Measurements from ENCODE around the gene PRKD3. TPM values are rescaled to one million over a fixed set of nuclear protein-coding genes. Genes with fewer than 3 reads are reported as not detected.

PRKD3 gene
- total and polyA plus RNA-seq, 2 of the 13 experiments (the other 11 are each of a cell fraction or from before 2014, with no cell fraction given) = 11.6 to 38.4 TPM

DNA sequence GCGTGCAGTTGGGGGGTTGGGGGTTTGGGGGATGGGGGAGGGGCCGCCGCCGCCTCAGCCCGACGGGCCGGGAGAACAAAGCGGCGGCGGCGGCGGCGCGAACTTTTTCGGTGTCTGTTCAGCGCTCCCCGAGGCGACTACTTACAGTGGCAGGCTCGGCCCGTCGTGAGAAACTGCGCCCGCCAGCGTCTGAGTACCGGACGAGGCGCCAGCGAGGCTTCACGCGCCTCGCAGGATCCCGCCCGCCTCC is 172 bp downstream of the PRKD3 start (continued):
- TF ChIP-seq, protein P1, sequence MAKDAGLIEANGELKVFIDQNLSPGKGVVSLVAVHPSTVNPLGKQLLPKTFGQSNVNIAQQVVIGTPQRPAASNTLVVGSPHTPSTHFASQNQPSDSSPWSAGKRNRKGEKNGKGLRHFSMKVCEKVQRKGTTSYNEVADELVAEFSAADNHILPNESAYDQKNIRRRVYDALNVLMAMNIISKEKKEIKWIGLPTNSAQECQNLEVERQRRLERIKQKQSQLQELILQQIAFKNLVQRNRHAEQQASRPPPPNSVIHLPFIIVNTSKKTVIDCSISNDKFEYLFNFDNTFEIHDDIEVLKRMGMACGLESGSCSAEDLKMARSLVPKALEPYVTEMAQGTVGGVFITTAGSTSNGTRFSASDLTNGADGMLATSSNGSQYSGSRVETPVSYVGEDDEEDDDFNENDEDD (CRISPR knock-in tag; IDR thresholded peaks at IDR 0.05; ENCODE audit: borderline replicate concordance) = peak; percentile 88
- TF ChIP-seq JARID2 (CRISPR knock-in tag; IDR thresholded peaks at IDR 0.05; ENCODE audit: insufficient replicate concordance) = no peak
- no peak for TF ChIP-seq ZNF547 (CRISPR knock-in tag; IDR thresholded peaks at IDR 0.05)
- TF ChIP-seq AGO1 (IDR thresholded peaks at IDR 0.05; ENCODE audit: low read depth, low read length, poor library complexity, severe bottlenecking) = no peak
- TF ChIP-seq ZNF180 (CRISPR knock-in tag; IDR thresholded peaks at IDR 0.05; ENCODE audit: borderline replicate concordance, low read depth) = no peak
- peak; percentile 42; the same call in 1 of the 2 replicates for TF ChIP-seq TAF1 (CRISPR knock-in tag; IDR thresholded peaks at IDR 0.05)
- no peak for TF ChIP-seq MBNL3 (CRISPR knock-in tag; conservative IDR thresholded peaks at IDR 0.05)
- peak; percentile 62 for TF ChIP-seq CHD2 (IDR thresholded peaks at IDR 0.05; ENCODE audit: low read depth, low read length)
- TF ChIP-seq, protein P2, sequence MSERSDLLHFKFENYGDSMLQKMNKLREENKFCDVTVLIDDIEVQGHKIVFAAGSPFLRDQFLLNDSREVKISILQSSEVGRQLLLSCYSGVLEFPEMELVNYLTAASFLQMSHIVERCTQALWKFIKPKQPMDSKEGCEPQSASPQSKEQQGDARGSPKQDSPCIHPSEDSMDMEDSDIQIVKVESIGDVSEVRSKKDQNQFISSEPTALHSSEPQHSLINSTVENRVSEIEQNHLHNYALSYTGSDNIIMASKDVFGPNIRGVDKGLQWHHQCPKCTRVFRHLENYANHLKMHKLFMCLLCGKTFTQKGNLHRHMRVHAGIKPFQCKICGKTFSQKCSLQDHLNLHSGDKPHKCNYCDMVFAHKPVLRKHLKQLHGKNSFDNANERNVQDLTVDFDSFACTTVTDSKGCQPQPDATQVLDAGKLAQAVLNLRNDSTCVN (CRISPR knock-in tag; IDR thresholded peaks at IDR 0.05; ENCODE audit: borderline replicate concordance) = no peak
- TF ChIP-seq SOX13 (IDR thresholded peaks at IDR 0.05) = no peak
- TF ChIP-seq SOX13 (CRISPR knock-in tag; conservative IDR thresholded peaks at IDR 0.05 in 1 of 2, IDR thresholded peaks at IDR 0.05 in 1 of 2) = peak in 1 of 2 experiments; percentile 37; a peak in 1 of 4 replicates
- TF ChIP-seq MAFK (conservative IDR thresholded peaks at IDR 0.05 in 1 of 2, IDR thresholded peaks at IDR 0.05 in 1 of 2; ENCODE audit: low read length in 2 of 2) = no peak
- TF ChIP-seq, protein P3, sequence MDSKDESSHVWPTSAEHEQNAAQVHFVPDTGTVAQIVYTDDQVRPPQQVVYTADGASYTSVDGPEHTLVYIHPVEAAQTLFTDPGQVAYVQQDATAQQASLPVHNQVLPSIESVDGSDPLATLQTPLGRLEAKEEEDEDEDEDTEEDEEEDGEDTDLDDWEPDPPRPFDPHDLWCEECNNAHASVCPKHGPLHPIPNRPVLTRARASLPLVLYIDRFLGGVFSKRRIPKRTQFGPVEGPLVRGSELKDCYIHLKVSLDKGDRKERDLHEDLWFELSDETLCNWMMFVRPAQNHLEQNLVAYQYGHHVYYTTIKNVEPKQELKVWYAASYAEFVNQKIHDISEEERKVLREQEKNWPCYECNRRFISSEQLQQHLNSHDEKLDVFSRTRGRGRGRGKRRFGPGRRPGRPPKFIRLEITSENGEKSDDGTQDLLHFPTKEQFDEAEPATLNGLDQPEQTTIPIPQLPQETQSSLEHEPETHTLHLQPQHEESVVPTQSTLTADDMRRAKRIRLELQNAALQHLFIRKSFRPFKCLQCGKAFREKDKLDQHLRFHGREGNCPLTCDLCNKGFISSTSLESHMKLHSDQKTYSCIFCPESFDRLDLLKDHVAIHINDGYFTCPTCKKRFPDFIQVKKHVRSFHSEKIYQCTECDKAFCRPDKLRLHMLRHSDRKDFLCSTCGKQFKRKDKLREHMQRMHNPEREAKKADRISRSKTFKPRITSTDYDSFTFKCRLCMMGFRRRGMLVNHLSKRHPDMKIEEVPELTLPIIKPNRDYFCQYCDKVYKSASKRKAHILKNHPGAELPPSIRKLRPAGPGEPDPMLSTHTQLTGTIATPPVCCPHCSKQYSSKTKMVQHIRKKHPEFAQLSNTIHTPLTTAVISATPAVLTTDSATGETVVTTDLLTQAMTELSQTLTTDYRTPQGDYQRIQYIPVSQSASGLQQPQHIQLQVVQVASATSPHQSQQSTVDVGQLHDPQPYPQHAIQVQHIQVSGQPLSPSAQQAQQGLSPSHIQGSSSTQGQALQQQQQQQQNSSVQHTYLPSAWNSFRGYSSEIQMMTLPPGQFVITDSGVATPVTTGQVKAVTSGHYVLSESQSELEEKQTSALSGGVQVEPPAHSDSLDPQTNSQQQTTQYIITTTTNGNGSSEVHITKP (CRISPR knock-in tag; IDR thresholded peaks at IDR 0.05; ENCODE audit: low read depth) = no peak
- TF ChIP-seq ZSCAN9 (CRISPR knock-in tag; IDR thresholded peaks at IDR 0.05; ENCODE audit: borderline replicate concordance) = peak; percentile 50
- no peak for TF ChIP-seq KLF15 (CRISPR knock-in tag; IDR thresholded peaks at IDR 0.05; ENCODE audit: borderline replicate concordance)
- no peak for TF ChIP-seq ATF1 (CRISPR knock-in tag; IDR thresholded peaks at IDR 0.05)
- peak; percentile 55 for TF ChIP-seq HNRNPLL (IDR thresholded peaks at IDR 0.05; ENCODE audit: low read depth, low read length, poor library complexity, severe bottlenecking)
- TF ChIP-seq, protein P4, sequence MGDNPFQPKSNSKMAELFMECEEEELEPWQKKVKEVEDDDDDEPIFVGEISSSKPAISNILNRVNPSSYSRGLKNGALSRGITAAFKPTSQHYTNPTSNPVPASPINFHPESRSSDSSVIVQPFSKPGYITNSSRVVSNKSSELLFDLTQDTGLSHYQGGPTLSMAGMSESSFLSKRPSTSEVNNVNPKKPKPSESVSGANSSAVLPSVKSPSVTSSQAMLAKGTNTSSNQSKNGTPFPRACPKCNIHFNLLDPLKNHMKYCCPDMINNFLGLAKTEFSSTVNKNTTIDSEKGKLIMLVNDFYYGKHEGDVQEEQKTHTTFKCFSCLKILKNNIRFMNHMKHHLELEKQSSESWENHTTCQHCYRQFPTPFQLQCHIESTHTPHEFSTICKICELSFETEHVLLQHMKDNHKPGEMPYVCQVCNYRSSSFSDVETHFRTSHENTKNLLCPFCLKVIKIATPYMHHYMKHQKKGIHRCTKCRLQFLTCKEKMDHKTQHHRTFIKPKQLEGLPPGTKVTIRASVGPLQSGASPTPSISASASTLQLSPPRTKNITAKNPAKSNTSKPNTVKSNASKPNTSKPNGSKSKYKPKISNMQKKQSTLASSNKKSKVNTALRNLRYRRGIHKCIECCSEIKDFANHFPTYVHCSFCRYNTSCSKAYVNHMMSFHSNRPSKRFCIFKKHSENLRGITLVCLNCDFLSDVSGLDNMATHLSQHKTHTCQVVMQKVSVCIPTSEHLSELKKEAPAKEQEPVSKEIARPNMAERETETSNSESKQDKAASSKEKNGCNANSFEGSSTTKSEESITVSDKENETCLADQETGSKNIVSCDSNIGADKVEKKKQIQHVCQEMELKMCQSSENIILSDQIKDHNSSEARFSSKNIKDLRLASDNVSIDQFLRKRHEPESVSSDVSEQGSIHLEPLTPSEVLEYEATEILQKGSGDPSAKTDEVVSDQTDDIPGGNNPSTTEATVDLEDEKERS (CRISPR knock-in tag; IDR thresholded peaks at IDR 0.05) = no peak
- TF ChIP-seq, protein P5, sequence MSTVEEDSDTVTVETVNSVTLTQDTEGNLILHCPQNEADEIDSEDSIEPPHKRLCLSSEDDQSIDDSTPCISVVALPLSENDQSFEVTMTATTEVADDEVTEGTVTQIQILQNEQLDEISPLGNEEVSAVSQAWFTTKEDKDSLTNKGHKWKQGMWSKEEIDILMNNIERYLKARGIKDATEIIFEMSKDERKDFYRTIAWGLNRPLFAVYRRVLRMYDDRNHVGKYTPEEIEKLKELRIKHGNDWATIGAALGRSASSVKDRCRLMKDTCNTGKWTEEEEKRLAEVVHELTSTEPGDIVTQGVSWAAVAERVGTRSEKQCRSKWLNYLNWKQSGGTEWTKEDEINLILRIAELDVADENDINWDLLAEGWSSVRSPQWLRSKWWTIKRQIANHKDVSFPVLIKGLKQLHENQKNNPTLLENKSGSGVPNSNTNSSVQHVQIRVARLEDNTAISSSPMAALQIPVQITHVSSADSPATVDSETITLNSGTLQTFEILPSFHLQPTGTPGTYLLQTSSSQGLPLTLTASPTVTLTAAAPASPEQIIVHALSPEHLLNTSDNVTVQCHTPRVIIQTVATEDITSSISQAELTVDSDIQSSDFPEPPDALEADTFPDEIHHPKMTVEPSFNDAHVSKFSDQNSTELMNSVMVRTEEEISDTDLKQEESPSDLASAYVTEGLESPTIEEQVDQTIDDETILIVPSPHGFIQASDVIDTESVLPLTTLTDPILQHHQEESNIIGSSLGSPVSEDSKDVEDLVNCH (CRISPR knock-in tag; IDR thresholded peaks at IDR 0.05) = no peak
